Epidermal melanocyte (primary cell): ENCODE measurements around the gene FCRL5.

Experiments
- DNase-seq: peaks from one replicate; pipeline ENCODE4 v3.0.0; 2011; ENCODE audit warnings: low spot score; ENCODE audit not compliant: insufficient read length

Gene FCRL5

GRCh38 chr1:157532569-157532968 is 19.7 kb downstream of the FCRL5 start:
- DNase-seq, result no peak

GRCh38 chr1:157523774-157524493 is 28.4 kb downstream of the FCRL5 start:
- no peak for DNase-seq

DNA sequence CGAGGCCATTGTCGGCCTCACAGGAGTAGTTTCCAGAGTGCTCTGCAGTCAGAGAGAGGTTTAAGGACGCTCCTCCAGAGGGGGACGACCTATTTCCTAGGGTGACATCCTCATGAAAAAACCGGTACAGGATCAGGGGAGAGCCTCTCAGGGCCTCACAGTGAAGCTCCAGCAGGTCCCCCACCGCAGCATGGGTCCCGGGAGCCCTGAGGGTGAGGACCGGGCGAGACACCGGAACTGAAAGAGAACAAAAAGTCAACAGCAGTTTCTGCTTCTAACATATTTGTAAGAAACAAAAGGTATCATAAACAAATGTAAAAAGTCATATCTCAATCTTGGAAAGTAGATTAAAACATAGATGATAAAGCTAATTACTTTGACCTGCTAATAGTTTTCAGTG is 31.3 kb downstream of the FCRL5 start:
- DNase-seq, result no peak

DNA sequence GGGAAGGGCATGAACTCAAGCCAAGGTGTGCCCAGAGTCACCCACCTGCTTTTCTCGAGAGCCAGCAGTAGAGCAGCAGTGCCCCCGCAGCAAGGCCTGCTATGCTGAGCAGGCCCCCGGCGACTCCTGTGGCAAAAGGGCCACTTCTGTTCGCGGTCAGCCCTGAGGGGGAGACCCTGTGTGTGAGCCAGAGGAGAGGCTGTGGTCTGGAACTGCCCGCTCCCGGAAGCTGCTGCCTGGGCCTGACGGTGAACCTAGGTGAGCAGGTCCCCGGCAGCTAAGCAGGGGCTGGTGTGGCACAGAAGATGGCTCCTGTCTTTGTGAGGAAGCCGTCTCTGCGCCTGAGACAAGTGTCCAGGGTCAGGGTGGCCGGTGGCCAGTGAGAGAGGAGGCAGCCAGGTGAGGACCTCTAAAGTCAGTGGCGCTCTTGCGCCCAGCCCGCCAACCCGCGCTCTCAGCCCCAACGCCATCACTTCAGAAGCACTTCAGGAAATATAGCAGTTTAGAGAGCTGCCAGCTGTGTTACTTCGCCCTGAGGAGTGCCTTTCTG is 31.9 kb downstream of the FCRL5 start:
- DNase-seq, result no peak

- DNase-seq, result no peak
These were observed 32.9 kb downstream of the FCRL5 start for GRCh38 chr1:157519451-157519850.

GRCh38 chr1:157517016-157517415 is 35.3 kb downstream of the FCRL5 start:
- DNase-seq, result no peak

DNA sequence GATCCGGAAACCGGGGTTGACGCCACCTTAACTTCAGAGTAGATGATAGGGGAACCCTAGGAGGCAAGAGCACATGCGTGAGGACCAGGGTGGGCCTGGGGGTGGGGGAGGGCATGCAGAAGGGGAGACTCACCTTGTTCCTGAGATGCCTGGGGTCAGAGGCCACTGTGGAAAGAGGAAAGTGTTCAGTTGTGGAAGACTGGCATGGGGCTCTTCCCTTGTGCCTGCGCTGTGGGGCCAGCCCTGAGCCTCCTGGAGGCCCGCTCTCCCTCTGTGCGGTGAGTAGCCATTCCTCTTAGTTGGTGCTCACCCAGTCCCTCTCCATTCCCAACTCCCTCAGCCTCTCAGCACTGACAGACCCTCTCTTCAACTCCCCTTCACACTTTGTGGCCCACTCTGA is 36.6 kb downstream of the FCRL5 start:
- no peak for DNase-seq

- no peak for DNase-seq
These were observed 37.2 kb downstream of the FCRL5 start for GRCh38 chr1:157515141-157515540.

DNA sequence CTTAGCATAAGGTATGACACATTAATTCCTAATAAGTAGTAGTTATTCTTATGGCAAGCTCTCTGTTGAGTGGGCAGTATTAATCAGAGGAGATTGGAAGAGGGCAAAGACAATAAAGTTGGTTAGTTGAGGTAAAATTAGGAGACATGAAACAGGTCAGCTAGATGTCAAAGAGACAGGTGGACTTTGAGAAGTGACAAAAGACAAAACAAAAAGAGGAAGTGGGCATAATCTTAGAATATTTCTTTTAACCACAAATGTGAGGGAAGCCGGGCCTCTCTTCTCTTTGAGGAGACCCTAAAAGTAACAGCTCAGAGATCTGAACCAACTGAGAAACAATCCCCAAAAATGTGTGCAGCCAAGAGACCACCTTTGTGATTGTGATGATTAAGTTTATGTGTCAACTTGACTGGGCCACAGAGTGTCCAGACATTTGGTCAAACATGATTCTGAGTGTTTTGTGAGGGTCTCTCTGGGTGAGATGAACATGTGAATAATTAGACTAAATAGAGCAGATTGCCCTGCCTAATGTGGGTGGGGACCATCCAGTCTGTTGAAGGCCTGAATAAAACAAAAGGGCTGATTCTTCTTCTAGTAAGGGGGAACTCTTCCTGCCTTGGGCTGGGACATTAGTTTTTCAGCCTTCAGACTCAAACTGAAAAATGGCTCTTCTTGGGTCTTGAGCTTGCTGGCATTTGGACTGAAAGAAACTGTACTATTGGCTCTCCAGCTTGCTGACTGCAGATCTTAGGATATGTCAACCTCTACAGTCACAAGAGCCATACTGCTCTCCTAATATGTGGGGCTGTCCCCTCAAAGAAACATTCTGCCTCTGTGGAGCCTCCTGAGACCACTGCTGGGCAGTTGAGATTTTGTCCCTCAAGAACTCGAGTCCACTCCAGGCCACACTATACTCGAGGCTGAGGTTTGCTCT is 40.0 kb downstream of the FCRL5 start:
- DNase-seq, result no peak

DNA sequence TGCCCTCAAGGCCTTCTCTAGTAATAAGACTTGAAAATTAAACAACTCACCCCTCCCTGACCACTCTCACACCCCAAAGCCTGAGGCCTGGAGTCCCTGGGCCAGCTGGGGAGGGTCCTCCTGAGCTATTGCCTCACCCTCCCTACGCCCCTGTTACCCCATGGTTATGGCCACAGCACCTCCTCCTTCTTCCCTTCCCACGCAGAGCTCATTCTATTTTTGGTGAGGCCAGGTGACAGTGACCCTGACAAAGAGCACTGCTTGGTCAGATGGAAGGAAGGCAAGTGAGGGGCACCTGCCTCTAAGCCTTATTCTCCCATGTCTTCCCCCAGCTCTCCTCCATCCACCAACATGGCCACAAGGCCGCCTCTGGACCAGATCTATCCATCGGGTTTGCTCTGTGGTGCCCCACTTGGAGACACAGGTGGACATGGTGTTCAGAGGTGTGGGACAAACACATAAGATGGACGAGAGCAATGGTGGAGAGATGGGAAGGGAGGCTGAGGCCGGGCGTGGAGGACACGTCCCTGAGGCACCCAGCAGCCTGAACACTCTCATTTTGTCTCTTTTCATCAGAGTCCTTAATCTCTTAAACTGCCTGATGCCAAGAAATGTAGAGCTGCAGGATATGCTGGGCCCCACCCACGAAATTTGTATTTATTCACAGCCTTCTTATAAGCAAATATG is 42.6 kb downstream of the FCRL5 start:
- DNase-seq, result no peak

- DNase-seq, result peak; percentile 21
These were observed 46.6 kb downstream of the FCRL5 start for GRCh38 chr1:157505481-157506272.

GRCh38 chr1:157504646-157505045 is 47.7 kb downstream of the FCRL5 start:
- no peak for DNase-seq

GRCh38 chr1:157499521-157499920 is 52.8 kb downstream of the FCRL5 start:
- no peak for DNase-seq

- no peak for DNase-seq
These were observed 53.6 kb downstream of the FCRL5 start for GRCh38 chr1:157498736-157499090.

GRCh38 chr1:157497987-157498735 is 54.2 kb downstream of the FCRL5 start:
- no peak for DNase-seq

DNA sequence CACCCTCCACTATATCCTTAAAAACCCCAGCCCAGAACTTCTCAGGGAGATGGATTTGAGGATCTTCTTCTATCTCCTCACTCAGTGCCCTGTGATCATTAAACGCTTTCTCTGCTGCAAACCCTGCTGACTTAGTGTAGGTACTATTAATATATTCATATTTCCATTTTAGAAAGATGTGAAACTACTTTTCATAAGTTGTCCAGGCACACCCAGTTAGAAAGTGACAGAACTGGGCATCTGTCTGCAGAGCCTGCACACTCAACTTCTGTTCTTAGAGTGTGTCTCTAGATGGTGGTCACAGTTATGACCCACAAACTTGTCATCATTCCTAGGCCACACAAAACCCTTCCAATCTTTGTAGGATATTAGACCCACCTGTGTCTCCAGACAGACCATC is 55.0 kb downstream of the FCRL5 start:
- no peak for DNase-seq

DNA sequence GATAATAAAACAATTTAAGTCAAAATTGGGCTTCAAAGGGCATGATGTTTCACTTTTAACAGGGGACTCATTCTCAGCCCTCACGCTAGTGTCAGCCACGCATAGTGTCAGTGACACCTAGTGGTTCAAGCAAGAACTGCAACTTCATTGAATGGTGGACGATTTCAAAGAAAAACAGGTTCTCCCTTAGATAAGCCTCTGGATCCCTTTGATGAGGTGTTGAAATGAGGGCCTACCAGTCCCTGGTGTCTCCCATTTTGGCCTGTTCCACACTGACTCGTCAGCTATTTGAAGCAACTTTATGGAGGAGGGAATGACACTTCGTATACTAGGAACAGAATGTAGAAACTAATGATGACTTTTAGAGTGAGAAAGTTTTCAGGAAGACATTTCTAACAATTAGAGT is 56.2 kb downstream of the FCRL5 start:
- DNase-seq, result peak; percentile 38

- DNase-seq, result no peak
These were observed 57.0 kb downstream of the FCRL5 start for GRCh38 chr1:157495285-157495684.

- DNase-seq, result no peak
These were observed 58.2 kb downstream of the FCRL5 start for GRCh38 chr1:157494093-157494492.

GRCh38 chr1:157490467-157491165 is 61.7 kb downstream of the FCRL5 start:
- DNase-seq, result no peak
